OCI-LY7 (cell line): ENCODE measurements around the gene S1PR2. TPM values are rescaled to one million over a fixed set of nuclear protein-coding genes. Genes with fewer than 3 reads are reported as not detected.

ENCODE experiments used
- BruUV-seq: library from RNA; stranded (reverse); fragments of 400-500 nt; replicated peaks from 2 replicates; lab custom pipeline; 2021; lab: Mats Ljungman, UMichigan
- CTCF ChIA-PET: fragments of 300-600 bp; sonication (Branson Sonifier 250); formaldehyde crosslinking; loops from one replicate; lab custom pipeline; 2022; ENCODE audit warnings: antibody characterized with exemption; ENCODE audit not compliant: unreplicated experiment; lab: Charles Lee
- POLR2A ChIA-PET: fragments of 300-600 bp; sonication (Branson Sonifier 250); formaldehyde crosslinking; loops from one replicate; lab custom pipeline; 2022; ENCODE audit warnings: antibody characterized with exemption; lab: Charles Lee
- DNase-seq: peaks from one replicate; pipeline ENCODE4 v3.0.0-alpha.2; 2015; ENCODE audit warnings: low spot score
- H2AFZ ChIP-seq: fragments of 200-600 bp; sonication (generic), shearing (Covaris generic); 2 replicates; pipeline ENCODE4 v1.6.1; 2014; ENCODE audit warnings: mild to moderate bottlenecking, antibody characterized with exemption, low read length, moderate library complexity
- H3K27ac ChIP-seq: fragments of 200-600 bp; sonication (generic); 2 replicates; pipeline ENCODE4 v1.5.1; 2014; ENCODE audit warnings: mixed run types, low read depth, mild to moderate bottlenecking, moderate library complexity, low read length, inconsistent platforms; ENCODE audit not compliant: poor library complexity, severe bottlenecking
- H3K36me3 ChIP-seq: fragments of 200-600 bp; sonication (generic); 2 replicates; pipeline ENCODE4 v1.6.1; 2014; ENCODE audit warnings: mild to moderate bottlenecking, antibody characterized with exemption, low read length, moderate library complexity, mixed read lengths; ENCODE audit not compliant: insufficient read depth
- H3K4me1 ChIP-seq: fragments of 200-600 bp; sonication (generic); 2 replicates; pipeline ENCODE4 v1.5.1; 2014; ENCODE audit warnings: mild to moderate bottlenecking, low read length; ENCODE audit not compliant: insufficient read depth, poor library complexity, severe bottlenecking
- H3K4me2 ChIP-seq: fragments of 200-600 bp; sonication (generic); 2 replicates; pipeline ENCODE4 v1.6.1; 2014; ENCODE audit warnings: mild to moderate bottlenecking, low read length
- H3K4me3 ChIP-seq: fragments of 200-600 bp; sonication (generic); 2 replicates; pipeline ENCODE4 v1.5.1; 2014; ENCODE audit warnings: mild to moderate bottlenecking, low read depth, low read length; ENCODE audit not compliant: poor library complexity, severe bottlenecking
- H3K79me2 ChIP-seq: fragments of 200-600 bp; sonication (generic); 2 replicates; pipeline ENCODE4 v1.6.1; 2016; ENCODE audit warnings: low read depth, mild to moderate bottlenecking, low read length, moderate library complexity, mixed read lengths; ENCODE audit not compliant: insufficient read depth
- H3K9me2 ChIP-seq: fragments of 200-600 bp; sonication (generic); 2 replicates; pipeline ENCODE4 v1.6.1; 2016; ENCODE audit warnings: mild to moderate bottlenecking, low read length, mixed read lengths; ENCODE audit not compliant: insufficient read depth
- H3K9me3 ChIP-seq: fragments of 200-600 bp; sonication (generic); 2 replicates; pipeline ENCODE4 v1.6.1; 2014; ENCODE audit warnings: mild to moderate bottlenecking, mixed run types, low read length, mixed read lengths
- H4K20me1 ChIP-seq: fragments of 200-600 bp; sonication (generic); 2 replicates; pipeline ENCODE4 v1.6.1; 2014; ENCODE audit warnings: mild to moderate bottlenecking, antibody characterized with exemption, low read length, moderate library complexity, mixed read lengths; ENCODE audit not compliant: insufficient read depth
- CTCF ChIP-seq: fragments of 200-600 bp; sonication (generic); conservative IDR thresholded peaks from 2 replicates; pipeline ENCODE4 v1.5.1; 2014; ENCODE audit warnings: mild to moderate bottlenecking, antibody characterized with exemption, low read length, moderate library complexity, mixed read lengths
- EZH2phosphoT487 ChIP-seq: fragments of 200-600 bp; sonication (generic); IDR thresholded peaks from 2 replicates; pipeline ENCODE4 v1.6.1; 2018; ENCODE audit warnings: low read depth, borderline replicate concordance, mild to moderate bottlenecking, mixed run types, antibody characterized with exemption, low read length, moderate library complexity, mixed read lengths
- intact Hi-C: fragments of 100-400 bp; cut with micrococcal nuclease; formaldehyde crosslinking; loops from one replicate; pipeline ENCODE4 v1.10.0; 2022; ENCODE audit not compliant: unreplicated experiment
- total RNA-seq, 2 experiments: library from RNA; depleted of rRNA in 1 of 2; stranded (reverse); fragments of >200 nt in 1 of 2; shearing (Covaris generic) in 1 of 2; gene quantifications; 2 replicates each; pipeline ENCODE4 v1.2.3, GENCODE V29; 2014 to 2022

S1PR2 gene
- total RNA-seq, 2 experiments from 2014 or later = 27.8 to 64.5 TPM

DNA sequence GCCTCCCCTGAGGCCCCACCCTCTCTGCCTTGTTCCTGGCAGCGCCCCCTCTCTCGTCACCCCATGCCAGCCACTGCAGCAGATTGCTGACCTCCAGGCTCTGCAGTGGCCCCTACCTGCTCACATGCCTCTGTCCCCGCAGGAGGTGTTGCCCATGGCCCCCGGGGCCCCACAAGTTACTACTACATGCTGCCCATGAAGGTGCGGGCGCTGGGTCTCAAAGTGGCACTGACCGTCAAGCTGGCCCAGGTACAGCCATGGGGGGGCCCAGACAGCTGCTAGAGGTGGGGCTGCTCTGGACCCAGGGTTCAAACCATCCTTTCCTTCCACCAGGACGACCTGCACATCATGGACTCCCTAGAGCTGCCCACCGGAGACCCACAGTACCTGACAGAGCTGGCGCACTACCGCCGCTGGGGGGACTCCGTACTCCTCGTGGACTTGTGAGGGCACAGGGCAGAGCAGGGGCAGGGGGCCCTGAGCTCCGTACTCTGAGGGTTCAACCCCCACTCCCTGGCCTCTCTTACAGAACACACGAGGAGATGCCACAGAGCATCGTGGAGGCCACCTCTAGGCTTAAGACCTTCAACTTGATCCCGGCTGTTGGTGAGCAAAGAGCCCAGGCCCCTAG lies 27.1 kb upstream of the S1PR2 start:
- H3K9me3 ChIP-seq = no peaks in the 10 kb centered on the region
- intact Hi-C loops = loop anchor here (2.0 kb wide), 1 partner anchor 131 kb away; no protein-coding TSS in a partner anchor
- TF ChIP-seq EZH2phosphoT487 = no peak
- TF ChIP-seq CTCF = no peak
- peaks cover 16% of the 10 kb centered on the region; the same call in 1 of the 2 replicates for H4K20me1 ChIP-seq
- peak overlapping the region; percentile 20 for H3K27ac ChIP-seq
- H3K4me2 ChIP-seq = no peak overlapping the region
- H2AFZ ChIP-seq = no peak overlapping the region
- H3K79me2 ChIP-seq = peaks cover 16% of the 10 kb centered on the region
- ChIA-PET POLR2A (interaction anchor here (0.6 to 2.0 kb wide), 2 partner anchors 94 to 122 kb away, joined by 3 to 6 read pairs; partner anchors contain the start of gene TYK2), CTCF (interaction anchor here (0.6 to 0.7 kb wide), 2 partner anchors 13 to 46 kb away, joined by 3 read pairs; partner anchors contain the start of gene ICAM1)
- no peak overlapping the region for H3K4me3 ChIP-seq
- no peaks in the 10 kb centered on the region for H3K9me2 ChIP-seq
- peaks cover 6% of the 10 kb centered on the region for H3K4me1 ChIP-seq
- BruUV-seq = no TSS peak
- DNase-seq = no peak
- peaks cover 71% of the 10 kb centered on the region for H3K36me3 ChIP-seq

- H3K36me3 ChIP-seq = peaks cover 78% of the 10 kb centered on the region
- DNase-seq = no peak
These were observed 26.0 kb upstream of the S1PR2 start for GRCh38 chr19:10256970-10257615.

More at GRCh38 chr19:10256970-10257615, 26.0 kb upstream of the S1PR2 start:
- Histone ChIP-seq H3K4me3 (no peak overlapping the region), H3K4me1 (peaks cover 12% of the 10 kb centered on the region), H3K27ac (no peak overlapping the region), H4K20me1 (peaks cover 22% of the 10 kb centered on the region), H3K9me3 (no peaks in the 10 kb centered on the region), H3K4me2 (no peak overlapping the region), H3K79me2 (peaks cover 27% of the 10 kb centered on the region), H2AFZ (no peak overlapping the region), H3K9me2 (no peaks in the 10 kb centered on the region)
- ChIA-PET CTCF (no interaction called here), POLR2A (no interaction called here)
- BruUV-seq = no TSS peak
- TF ChIP-seq CTCF = no peak
- no peak for TF ChIP-seq EZH2phosphoT487
- intact Hi-C loops = no loop called here
